Liver (tissue), 3 donors: Measurements from ENCODE around the gene ZNF816.
"Not testable (repeated sequence)": the region's sequence is repeated elsewhere in the genome, so short reads cannot be mapped to it uniquely, and the experiment has no call there.

Experiments used
- CTCF ChIP-seq: fragments of 150-350 bp; IDR thresholded peaks from 2 replicates; pipeline ENCODE4 v1.5.1; 2017; ENCODE audit warnings: improper control_type of control experiment, low read depth, low read length; ENCODE audit not compliant: missing input control
- FOXA1 ChIP-seq: IDR thresholded peaks from 2 replicates; pipeline ENCODE4 v1.6.1; 2016; ENCODE audit warnings: antibody characterized with exemption
- RAD21 ChIP-seq, 2 donors: IDR thresholded peaks; 2 replicates each; pipeline ENCODE4 v1.6.1; 2016; ENCODE audit warnings: antibody characterized with exemption in 2 of 2, mild to moderate bottlenecking in 2 of 2
- RXRA ChIP-seq, 2 donors: IDR thresholded peaks; 2 replicates each; pipeline ENCODE4 v1.6.1; 2017 to 2018; ENCODE audit warnings: antibody characterized with exemption in 2 of 2, mild to moderate bottlenecking in 1 of 2
- SP1 ChIP-seq: IDR thresholded peaks from 2 replicates; pipeline ENCODE4 v1.6.1; 2018; ENCODE audit warnings: antibody characterized with exemption, mild to moderate bottlenecking
- TAF1 ChIP-seq: conservative IDR thresholded peaks from 2 replicates; pipeline ENCODE4 v1.6.1; 2016; ENCODE audit warnings: antibody characterized with exemption, mild to moderate bottlenecking
- YY1 ChIP-seq: IDR thresholded peaks from 2 replicates; pipeline ENCODE4 v1.6.1; 2016; ENCODE audit warnings: antibody characterized with exemption, mild to moderate bottlenecking
- ZBTB33 ChIP-seq: IDR thresholded peaks from 2 replicates; pipeline ENCODE4 v1.6.1; 2016; ENCODE audit warnings: antibody characterized with exemption
- donor health status: healthy.
- donor health status: healthy.

GRCh38 chr19:52940905-52941304 is 21.8 kb downstream of the ZNF816 start:
- TF ChIP-seq CTCF; RXRA (IDR thresholded peaks at IDR 0.05); RAD21 (IDR thresholded peaks at IDR 0.05); ZBTB33; FOXA1; TAF1; SP1; YY1: not testable (repeated sequence)
